DMS53 (cell line): ENCODE results near the gene ABCG2.
A peak's percentile ranks its signal among the peaks of the same experiment; 100 is the strongest.
"Not testable (repeated sequence)": the region's sequence is repeated elsewhere in the genome, so short reads cannot be mapped to it uniquely, and the experiment has no call there.

Experiments
- DNase-seq: peaks from one replicate; lab custom pipeline; 2025; lab: John Stamatoyannopoulos, UW

The ABCG2 gene

GRCh38 chr4:88166608-88167007 is 8.2 kb upstream of the ABCG2 start:
- no peak for DNase-seq

- no peak for DNase-seq
Observed at GRCh38 chr4:88163336-88163735, 4.9 kb upstream of the ABCG2 start.

GRCh38 chr4:88162626-88163025 is 4.2 kb upstream of the ABCG2 start:
- no peak for DNase-seq

- peak; percentile 57 for DNase-seq
Observed at GRCh38 chr4:88159229-88159725, 838 bp upstream of the ABCG2 start.

GRCh38 chr4:88158038-88158488 is 376 bp downstream of the ABCG2 start:
- DNase-seq, result peak; percentile 56

- not testable (repeated sequence) for DNase-seq
Observed at GRCh38 chr4:88152331-88152730, 6.1 kb downstream of the ABCG2 start.

- no peak for DNase-seq
Observed at GRCh38 chr4:88148560-88148959, 9.9 kb downstream of the ABCG2 start.

- no peak for DNase-seq
Observed at GRCh38 chr4:88147799-88148217, 10.6 kb downstream of the ABCG2 start.

GRCh38 chr4:88146891-88147290 is 11.5 kb downstream of the ABCG2 start:
- no peak for DNase-seq

GRCh38 chr4:88144866-88145300 is 13.6 kb downstream of the ABCG2 start:
- no peak for DNase-seq

GRCh38 chr4:88144048-88144447 is 14.4 kb downstream of the ABCG2 start:
- DNase-seq, result no peak

GRCh38 chr4:88143504-88143903 is 14.9 kb downstream of the ABCG2 start:
- no peak for DNase-seq

- DNase-seq, result no peak
Observed at GRCh38 chr4:88138561-88138960, 19.9 kb downstream of the ABCG2 start.

GRCh38 chr4:88137112-88137511 is 21.3 kb downstream of the ABCG2 start:
- no peak for DNase-seq

GRCh38 chr4:88136249-88136648 is 22.2 kb downstream of the ABCG2 start:
- no peak for DNase-seq

- DNase-seq, result no peak
Observed at GRCh38 chr4:88135356-88135663, 23.1 kb downstream of the ABCG2 start.

- DNase-seq, result peak; percentile 3
Observed at GRCh38 chr4:88134536-88135355, 23.7 kb downstream of the ABCG2 start.

GRCh38 chr4:88134111-88134510 is 24.3 kb downstream of the ABCG2 start:
- DNase-seq, result no peak

GRCh38 chr4:88130544-88131305 is 27.7 kb downstream of the ABCG2 start:
- DNase-seq, result no peak

GRCh38 chr4:88130003-88130402 is 28.4 kb downstream of the ABCG2 start:
- DNase-seq, result no peak

GRCh38 chr4:88122260-88122659 is 36.2 kb downstream of the ABCG2 start:
- DNase-seq, result peak; percentile 9

- peak; percentile 11 for DNase-seq
Observed at GRCh38 chr4:88119943-88120342, 38.5 kb downstream of the ABCG2 start.

GRCh38 chr4:88115587-88115986 is 42.9 kb downstream of the ABCG2 start:
- no peak for DNase-seq
